GM18907 (cell line): ENCODE results near the gene KCNH8.
A peak's percentile ranks its signal among the peaks of the same experiment; 100 is the strongest.

Experiments
- ATAC-seq: cut with Tn5 transposase; IDR thresholded peaks from one replicate; pipeline ENCODE4 v1.9.1; 2021; ENCODE audit warnings: mild to moderate bottlenecking, moderate library complexity; ENCODE audit not compliant: unreplicated experiment

Gene KCNH8

GRCh38 chr3:19357947-19358346 lies 209.6 kb downstream of the KCNH8 start:
- ATAC-seq: no peak

DNA sequence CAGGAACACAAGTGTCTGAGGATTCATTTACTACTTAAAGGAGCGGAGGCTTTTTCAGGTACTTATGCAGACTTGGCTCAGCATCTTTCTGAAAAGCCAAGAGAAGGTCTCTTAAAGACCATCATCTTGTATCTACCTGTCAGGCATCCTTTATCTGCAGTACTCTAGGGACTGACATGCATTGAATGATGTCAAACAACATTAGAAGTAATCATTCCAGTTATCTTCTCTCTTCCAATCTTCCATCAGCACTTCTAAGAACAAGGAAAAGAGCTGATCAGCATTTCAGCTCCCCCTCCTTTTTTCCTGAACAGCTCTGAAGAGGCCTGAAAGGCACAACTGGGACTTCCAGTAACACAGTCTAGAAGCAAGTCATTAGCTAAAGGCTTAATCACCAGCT lies 214.8 kb downstream of the KCNH8 start:
- peak; percentile 14 for ATAC-seq

DNA sequence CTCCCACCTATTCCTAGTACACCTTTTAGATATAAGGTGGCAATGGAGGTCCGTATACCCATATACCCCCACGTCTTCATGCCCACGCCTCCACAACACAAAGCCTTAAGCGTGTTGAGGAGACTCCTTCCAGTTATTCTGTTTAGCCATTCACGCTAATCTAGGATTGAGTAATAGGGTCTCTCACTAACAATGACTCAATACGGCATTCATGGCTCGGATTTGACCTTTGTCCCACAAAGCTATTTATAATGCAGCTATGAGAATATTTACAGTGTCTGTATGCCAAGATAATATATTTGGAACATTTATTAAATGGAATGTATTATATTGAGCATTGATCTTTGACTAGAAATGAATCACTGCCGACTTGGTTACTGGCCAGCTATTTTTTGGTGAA lies 215.8 kb downstream of the KCNH8 start:
- ATAC-seq: no peak

GRCh38 chr3:19365471-19365870 lies 217.2 kb downstream of the KCNH8 start:
- no peak for ATAC-seq

DNA sequence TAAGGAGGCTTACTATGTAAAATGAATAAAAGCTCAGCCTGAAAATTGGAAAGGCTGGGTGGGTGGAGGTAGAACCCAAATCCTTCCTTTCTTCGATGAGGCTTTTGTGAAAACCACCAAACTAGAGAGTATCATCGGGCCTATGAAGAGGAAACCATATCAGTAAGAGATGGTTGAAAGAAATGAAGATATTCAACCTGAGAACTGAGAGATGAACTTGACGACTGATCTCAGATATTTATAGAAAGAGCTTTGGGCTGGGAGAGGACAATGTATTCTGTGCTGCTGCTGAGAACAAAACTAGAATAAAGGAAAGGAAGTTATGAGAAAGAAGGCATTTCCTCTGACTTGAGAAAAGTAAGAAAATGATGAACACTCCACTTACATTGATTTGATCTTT lies 236.6 kb downstream of the KCNH8 start:
- ATAC-seq: no peak

DNA sequence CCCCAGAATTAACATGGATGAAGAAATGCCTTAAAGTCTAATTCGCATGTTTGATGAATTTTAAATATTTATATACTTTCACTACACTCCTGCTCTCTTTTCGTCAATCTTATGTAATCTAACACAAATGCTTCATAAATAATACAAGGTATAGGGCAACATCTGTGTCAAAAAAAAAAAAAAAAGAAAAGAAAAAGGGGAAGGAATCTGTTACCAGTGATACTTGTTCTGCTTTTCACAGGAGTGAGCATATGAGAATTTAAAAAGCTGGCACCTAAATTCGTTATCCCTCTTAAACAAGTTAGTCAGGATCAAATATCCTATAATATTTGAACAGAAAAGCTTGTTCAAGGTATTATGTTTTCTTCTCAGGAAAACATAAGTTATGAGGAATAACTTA lies 243.8 kb downstream of the KCNH8 start:
- no peak for ATAC-seq

DNA sequence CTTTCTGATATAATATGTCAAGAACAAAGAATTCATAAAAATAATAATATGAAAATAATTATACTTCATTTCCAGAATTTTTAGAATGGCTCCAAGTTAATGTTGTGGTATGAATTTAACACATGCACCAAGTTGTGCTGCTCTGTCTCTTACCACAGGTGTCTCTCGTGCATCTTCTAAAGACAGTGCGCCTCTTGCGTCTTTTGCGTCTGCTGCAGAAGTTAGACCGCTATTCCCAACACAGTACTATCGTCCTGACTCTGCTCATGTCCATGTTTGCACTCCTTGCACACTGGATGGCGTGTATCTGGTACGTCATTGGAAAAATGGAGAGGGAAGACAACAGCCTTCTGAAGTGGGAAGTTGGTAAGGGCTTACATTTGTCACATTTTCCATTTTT lies 246.6 kb downstream of the KCNH8 start:
- ATAC-seq: no peak

DNA sequence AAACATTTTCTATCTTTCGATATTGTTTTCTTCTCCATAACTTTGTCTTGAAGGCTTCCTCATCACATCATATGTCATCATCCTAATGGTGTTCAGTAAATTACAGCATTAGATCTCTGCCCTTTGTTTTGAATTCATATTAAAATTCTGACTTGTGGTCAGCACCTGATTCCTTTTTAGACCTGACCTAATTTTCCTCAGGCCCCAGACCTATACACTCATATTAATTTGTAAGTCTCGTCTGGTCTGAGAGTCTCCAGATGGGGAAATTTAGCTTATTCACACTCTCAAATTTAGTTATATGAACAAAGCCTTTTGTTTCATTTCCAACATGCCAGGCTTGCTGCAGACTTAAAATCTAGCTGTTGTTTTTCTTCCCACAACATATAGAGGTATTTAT lies 248.4 kb downstream of the KCNH8 start:
- no peak for ATAC-seq

- no peak for ATAC-seq
These were observed 251.0 kb downstream of the KCNH8 start for GRCh38 chr3:19399356-19399755.

DNA sequence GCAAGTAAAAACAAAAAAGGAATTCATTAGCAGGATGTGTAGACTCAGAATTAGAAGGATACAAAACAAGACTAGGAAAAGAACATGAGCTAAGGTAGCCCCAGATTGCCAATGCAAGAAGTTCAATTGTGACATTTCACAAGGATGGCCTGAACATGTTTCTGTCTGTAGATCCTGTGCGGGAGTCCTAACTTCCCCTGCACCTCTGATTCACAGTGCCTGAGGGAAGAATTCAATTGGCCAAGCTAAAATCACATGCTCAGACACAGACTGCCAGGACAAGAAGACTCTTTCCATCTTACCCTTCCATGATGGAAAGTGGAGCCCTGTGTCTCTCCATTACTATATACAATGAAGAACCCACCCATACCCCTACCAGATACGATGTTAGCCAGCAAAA lies 251.5 kb downstream of the KCNH8 start:
- no peak for ATAC-seq

DNA sequence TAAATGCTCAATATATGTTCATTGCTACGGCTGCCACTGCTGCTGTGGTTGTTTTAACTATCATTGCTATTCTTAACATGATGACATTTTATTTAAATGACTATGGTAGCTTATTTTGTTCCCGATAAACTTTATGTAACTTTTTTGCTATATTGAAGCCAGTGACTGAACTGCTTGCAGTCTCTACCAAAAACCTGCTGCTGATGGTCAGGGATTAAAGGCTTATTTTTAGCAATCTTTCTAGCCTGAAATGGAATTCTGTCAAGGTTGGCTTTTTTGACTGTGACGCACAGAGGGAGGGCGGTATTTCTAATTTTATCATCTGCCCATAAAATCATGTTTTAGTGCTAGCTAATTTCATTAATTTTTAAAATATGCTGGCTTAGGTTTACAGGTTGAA lies 271.8 kb downstream of the KCNH8 start:
- no peak for ATAC-seq

DNA sequence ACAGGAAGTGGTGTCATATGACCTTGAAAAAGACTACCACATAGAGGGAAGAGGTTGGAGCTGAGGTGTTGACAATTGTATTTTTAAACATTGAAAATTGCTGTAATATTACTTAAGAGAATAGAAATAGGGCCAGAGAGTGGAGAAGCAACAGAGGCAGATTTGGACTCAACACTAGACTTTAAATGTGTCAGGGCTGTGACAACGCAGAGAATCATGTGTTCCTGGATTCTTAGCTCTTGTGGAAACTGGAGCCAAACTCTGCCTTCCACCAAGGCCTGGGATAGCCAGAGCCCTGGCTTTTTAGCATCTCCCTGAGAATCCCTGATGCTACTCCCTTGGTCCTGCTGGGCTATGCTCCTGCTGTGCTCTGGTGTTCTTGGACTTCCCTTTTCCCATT lies 277.5 kb downstream of the KCNH8 start:
- no peak for ATAC-seq

DNA sequence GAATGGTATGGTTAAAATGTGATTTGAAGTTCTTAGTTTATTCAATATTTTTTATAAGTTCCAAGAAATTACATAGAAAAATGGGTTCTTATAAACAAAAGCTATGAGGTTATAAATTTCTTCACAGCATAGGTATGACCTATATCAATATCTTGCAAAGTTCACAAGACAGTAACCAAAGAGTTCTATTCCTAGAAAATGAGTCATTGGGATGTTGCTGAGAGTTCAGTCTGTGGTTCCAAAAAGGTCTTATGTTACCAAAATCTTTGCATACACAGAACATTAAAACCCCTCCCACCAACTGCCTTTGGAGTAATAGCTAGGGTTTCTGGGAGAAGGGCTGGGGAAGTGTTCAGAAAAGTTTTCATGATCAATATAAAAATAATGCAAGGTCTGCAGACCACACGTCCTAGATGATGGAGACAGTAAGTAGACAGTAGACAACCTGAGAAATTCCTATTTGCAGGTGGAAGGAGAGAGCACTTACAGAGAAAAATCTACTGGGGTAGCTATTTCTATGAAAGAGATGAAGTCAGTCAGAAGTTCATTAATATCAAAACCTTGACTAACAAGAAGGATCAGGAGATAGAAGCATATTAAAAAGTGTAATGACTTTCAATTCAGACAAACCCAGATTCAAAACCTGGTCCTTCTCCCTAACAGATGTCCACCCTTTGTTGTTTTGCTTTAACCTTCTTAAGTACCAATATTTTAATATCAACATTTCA lies 279.3 kb downstream of the KCNH8 start:
- no peak for ATAC-seq

GRCh38 chr3:19428729-19429128 lies 280.4 kb downstream of the KCNH8 start:
- no peak for ATAC-seq

DNA sequence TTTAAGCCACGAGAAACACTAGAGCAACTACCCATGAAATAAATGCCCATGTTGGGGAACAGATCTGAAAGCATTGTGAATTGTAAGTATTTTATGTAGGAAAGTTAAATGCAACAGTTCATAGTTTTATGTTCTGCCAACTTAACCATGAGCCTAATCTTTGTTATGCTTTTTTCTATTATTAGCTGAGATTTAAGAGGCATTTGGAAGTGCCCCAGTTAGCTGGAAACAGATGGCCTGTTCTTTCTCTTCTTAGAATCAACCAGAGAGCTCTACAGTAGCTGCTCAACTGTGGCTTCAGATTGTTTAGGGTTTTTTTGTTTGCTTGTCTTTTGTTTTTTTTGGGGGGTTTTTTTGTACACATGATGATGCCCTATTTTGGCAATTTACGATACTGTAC lies 284.4 kb downstream of the KCNH8 start:
- no peak for ATAC-seq

GRCh38 chr3:19436746-19437145 lies 288.4 kb downstream of the KCNH8 start:
- ATAC-seq: no peak

DNA sequence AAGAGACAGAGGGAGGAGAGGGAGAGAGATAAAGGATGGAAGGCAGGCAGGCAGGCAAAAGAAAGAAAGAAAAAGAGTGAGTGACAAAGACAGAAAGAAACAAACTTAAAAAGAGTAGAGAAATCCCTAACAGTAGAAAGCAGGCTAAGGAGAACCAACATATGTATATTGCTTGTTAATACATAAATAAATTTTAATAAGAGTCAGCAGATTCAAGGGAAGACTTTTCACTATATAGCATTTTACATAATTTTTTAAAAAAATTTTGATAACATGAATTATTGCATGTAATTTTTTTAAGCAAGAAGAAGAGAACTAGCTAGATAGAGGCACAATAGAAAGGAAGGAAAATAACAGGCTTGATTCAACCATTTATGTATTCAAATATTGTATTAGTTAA lies 291.6 kb downstream of the KCNH8 start:
- no peak for ATAC-seq

DNA sequence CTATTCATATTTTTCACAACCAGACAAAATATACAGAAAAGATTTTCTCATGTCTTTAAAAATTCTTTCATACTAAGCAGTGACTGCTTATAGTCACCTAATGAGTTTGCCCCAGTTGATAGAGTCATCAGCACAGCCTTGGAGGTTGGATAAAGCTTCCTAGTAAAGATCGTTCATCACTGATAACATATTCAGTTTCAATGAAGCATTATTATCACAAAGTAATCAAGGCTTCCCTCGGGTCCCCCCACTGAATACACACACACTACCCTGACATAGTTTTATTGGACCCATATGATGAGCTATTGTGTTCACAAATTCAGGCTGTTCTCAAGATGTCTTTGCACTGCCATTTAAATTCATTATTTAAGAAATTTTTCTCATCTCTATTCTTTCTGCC lies 297.8 kb downstream of the KCNH8 start:
- no peak for ATAC-seq

GRCh38 chr3:19446687-19447086 lies 298.4 kb downstream of the KCNH8 start:
- ATAC-seq: no peak

- no peak for ATAC-seq
These were observed 307.2 kb downstream of the KCNH8 start for GRCh38 chr3:19455546-19455945.

DNA sequence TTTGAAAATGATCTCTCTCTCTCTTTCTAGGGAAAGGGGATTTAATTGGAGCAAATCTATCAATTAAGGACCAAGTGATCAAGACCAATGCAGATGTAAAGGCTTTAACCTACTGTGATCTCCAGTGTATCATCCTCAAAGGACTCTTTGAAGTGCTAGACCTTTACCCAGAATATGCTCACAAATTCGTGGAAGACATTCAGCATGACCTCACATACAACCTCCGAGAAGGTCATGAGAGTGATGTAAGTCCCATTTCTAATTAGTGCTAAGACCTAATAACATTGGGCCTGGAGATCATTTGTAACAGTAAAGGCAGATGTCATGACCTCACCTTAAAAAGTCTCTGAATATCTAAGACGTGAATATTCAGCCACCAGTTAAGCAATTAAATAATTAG lies 308.4 kb downstream of the KCNH8 start:
- ATAC-seq: no peak

- no peak for ATAC-seq
These were observed 309.1 kb downstream of the KCNH8 start for GRCh38 chr3:19457449-19457848.

GRCh38 chr3:19467761-19468160 lies 319.5 kb downstream of the KCNH8 start:
- ATAC-seq: no peak
